Urothelium cell line (cell line): ENCODE measurements around the gene ADGRG1.

Source experiments
- DNase-seq: peaks from one replicate; pipeline ENCODE4 v3.0.0; 2011; ENCODE audit warnings: low spot score, mixed read lengths
- FAIRE-seq: peaks from 2 replicates; lab custom pipeline; 2011; peaks lifted over from hg19 to GRCh38; lab: Jason Lieb, UNC

The ADGRG1 gene

DNA sequence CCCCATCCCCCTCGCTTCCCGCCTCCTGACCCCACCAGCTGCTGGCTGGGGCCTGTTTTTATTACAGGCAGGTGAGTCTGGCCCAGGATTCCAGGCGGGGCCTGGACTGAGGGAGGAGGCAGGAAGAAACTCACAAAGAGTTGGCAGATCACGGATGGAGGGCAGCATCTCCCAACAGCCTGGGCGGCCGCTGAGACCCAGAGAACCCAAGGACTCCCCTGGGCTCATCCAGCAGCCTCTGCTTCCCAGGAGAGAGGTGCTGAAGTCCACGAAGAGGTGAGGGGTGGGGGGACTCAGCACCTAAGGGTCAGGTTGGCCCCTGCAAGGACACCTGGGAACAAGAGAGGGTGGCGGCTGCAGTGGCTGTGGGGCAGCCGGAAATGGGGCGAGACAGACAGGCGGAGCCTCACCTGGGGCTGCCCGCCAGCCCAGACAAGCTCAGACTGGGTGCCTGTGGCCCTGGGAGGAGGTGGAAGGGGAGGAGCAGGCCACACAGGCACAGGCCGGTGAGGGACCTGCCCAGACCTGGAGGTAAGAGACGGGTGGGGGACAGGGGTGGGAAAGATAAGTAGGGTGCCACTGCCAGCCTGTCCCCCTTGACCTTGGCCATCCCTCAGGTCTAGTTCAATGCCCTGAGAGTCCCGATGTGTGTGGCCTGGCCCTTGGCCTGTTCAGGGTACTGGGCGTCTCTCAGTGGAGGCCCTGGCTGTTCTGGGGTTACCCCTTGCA, 8.7 kb upstream of the ADGRG1 start:
- DNase-seq (peak; percentile 38), FAIRE-seq (no peak)

DNA sequence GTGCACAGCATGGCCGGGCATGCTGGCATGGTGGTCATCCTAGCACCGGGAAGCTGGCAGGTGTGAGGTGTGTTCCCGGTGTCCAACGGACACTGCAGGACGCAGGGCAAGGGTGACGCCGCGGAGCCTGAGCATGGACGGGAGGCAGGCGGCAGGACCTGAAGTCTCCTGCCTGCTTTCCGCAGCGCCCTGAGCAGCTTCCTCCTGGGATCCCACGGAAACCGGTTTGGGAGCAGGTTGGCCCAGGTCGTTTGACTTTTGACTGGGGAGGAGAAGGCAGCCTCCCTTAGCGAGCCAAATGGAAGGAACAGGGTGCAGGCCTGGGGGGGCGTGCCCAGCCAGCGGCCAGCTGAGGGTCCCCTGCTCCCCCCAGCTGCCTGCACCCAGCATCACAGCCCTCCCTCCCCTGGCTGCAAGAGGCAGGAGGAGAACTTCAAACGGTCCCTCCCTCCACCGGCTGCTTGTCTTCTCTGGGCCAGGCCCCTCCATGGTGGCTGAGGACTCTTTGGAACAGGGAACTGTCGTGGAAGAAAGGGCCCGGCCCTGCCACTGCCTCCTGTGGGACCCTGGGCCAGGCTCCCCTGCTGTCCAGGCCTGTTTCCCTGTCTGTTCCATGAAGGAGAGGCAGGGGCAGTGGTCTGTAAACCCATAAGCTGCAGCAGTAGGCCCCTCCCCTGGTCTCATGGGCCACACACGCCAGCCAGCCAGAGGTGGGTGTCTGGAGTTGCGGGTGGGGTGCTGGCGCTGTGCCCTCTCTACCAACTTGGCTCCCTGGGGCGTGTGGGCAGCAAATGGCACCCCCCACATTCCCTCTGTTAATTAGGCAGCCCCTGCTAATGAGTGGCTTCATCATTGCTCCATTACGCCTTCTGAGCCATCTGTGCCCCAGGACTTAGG, 7.8 kb upstream of the ADGRG1 start:
- no peak for DNase-seq
- no peak for FAIRE-seq

DNA sequence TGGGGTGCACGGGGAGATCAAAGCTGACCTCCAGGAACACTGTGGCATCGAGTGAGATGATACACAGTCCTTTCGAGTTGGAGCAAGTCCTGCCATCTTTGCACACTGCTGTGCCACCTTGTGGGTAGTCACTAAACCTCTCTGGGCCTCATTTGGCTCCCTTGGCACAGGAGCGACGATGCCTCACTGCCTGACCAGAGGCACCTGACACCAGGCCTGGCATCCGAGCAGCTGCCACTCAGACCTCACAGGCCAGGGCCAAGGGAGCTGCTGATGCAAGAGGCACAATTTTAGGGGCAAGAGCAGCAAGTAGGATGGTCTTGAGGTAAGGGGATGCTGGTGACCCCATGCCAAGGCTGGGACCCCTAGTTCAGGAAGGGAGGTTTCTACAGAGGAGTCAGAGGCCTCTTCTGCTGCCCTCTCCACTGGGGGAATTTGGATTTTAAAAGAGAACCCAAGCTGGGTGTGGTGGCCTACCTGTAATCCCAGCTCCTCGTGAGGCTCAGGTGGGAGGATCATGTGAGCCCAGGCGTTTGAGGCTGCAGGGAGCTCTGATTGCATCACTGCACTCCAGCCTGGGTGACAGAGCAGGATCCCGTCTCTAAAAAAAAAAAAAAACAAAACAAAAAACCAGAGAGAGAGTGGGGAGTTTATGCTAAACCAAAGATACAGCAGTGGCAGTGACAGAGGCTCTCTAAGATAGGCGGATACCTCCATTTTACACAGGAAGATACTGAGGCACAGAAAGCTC, 6.7 kb upstream of the ADGRG1 start:
- DNase-seq (no peak), FAIRE-seq (no peak)

DNA sequence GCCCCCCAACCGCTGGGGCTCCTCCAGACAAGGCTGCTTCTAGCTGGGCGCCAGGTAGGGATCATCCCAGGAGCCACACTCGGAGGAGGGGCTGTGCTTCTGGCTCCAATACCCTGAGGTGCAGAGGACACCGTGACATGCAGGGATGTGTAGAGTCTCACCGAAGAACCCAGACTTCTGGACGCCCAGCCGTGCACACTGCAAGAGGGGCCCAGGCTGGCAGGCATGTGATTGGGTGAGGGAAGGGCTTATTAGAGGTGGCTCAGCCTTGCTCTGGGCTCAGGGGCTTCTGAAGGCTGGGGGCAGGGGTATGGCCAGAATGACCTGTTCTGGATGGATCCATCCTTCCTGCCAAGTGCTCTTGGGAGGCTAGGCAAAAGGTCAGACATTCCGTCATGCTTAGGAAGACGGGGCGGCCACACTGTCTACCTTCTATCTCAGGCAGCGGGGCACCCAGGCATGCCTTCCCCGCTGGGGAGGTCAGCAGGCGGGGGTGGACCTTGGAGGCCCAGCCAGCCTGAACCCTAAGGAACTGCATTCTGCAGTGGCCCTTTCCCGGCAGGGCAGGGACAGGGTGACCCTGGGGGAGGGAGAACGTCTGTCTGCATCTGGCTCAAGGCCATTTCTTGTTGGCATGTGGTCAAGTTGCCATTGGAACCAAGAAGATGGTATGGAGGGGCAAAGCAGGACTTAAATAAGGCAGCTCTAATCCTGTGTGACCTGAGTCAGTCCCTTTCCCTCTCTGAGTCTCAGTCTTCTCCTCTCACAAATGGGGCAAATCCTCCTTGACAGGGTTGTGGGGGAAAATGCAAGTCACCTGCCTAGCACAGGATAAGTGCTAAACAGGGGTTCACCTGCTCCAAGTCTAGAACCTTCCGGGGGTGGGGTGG, 5.8 kb upstream of the ADGRG1 start:
- DNase-seq, result no peak
- no peak for FAIRE-seq

DNA sequence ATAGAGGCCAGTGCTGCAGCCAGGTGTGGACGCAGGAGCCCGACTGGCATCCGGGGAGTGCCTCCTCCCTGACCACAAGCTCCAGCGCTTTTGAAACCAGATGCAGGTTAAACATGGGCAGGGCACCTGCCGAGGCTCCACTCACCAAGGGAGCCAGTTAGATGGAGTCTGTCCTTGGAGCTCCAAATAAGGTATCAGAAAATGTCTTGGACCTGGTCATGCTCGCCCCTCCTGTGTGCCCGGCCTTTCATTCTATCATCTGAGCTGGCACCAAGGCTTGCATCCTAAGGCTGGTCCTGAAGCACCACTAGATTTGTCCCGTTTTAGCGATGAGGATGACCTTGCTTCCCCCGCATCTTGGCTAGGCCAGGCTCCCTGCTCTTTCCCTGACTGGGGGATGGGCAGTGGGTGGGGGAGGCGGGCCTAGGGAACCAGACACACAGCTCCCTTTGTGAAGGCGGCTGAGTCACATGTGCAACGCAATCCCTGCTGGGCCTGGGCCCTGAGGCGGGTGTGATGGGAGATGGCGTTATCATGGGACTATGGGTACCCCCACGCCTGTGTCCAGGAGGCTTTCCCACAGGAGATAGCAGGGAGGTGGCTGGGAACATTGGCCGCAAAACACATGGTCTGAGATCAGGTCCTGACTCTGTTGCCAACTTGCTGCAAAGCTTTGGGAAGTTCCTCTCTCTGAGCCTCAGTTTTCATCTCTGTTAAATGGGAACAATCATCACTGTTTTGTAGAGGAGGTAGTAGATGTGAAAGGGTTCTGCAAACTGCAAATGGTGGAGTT, 5.0 kb upstream of the ADGRG1 start:
- DNase-seq (peak; percentile 86), FAIRE-seq (peak; percentile 90)

DNA sequence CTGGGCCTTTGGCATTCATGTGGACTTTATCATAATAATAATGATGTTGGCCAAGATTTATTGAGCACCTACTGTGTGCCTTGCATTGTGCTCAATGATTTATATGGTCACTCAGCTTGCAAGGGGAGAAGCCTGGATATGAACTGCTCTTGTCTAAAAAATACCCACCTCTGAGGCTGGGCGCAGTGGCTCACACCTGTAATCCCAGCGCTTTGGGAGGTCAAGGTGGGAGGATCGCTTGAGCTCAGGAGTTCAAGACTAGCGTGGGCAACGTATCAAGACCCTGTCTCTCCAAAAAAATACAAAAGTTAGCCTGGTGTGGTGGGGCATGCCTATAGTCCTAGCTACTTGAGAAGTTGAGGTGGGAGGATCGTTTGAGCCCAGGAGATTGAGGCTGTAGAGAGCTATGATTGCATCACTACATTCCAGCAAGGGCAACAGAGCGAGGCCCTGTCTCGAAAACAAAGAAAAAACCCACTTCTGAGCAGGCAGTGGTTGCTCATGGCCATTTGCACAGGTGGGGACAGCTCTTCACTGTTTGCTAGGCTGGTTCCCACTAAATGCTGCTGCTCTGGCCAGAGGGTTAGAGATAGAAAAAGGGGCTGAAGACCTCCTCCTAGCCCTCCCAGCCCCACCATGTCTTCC, 4.3 kb upstream of the ADGRG1 start:
- DNase-seq, result no peak
- FAIRE-seq, result no peak

DNA sequence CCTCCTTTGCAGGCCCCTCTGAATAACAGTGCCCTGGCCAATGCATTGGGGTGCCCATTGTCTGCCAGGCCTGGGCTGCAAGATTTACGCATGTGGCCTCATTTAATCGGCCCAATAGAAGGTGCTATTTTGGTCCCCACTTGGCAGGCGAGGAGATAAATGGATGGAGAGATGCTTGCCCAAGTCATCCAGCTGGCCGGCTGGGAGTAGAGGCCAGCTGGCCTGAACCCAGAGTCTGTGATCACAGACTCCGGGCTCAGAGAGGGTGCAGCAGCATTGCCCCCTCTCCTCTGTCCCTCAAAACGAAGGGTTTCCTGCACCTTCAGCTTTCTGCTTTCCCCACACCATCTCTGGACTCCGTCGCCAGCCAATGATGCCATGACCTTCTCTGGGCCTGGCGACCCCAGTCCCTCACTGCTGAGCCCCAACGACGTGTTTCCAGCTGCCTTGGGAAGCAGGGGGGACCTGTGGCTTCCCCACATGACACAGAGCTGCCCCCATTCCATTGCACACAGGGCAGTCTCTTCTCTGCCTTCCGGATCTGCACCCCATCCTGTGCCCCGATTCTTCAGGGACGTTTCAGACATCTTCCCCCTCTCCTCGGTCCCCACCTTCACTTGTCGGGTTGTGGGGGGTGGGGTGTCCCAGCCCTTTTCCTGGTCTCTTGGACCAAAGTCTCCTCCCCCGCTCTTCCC, 3.5 kb upstream of the ADGRG1 start:
- no peak for FAIRE-seq
- DNase-seq, result no peak

DNA sequence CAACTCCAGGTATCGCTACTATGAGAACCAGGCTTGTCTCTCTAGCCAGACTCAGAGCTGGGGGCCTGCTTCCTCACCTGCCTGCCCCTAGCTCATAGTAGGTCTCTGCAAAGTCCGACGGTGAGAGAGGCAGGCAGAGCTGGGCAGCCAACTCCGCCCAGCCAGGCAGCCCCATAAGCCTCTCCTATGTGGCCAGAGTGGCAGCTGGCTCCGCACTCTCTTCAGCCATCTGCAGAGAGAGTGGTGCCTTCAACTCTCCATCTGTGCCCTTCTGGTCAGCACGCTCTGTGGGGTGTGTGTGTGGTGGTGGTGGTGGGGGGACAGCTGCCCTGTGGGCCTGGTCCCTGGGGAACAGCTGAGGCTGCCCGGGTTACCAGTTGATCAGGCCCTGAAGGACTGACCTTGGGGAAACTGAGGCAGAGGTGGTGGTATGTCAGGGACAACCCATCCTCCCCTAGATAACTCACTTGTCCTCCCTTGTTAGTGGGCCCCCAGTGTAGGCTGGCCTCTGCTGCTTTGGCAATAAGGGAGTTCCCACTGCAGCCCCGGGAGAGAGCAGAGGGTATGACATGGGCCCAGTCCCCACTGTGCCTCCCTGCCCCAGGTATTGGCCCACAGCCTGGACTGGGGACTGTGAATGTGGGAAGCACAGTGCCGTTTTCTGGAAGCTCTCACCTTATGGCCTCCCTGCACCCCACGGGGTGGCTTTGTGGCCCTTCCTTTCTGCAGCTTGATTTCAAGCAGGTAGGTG, 1.8 kb upstream of the ADGRG1 start:
- no peak for DNase-seq
- peak; percentile 9 for FAIRE-seq

DNA sequence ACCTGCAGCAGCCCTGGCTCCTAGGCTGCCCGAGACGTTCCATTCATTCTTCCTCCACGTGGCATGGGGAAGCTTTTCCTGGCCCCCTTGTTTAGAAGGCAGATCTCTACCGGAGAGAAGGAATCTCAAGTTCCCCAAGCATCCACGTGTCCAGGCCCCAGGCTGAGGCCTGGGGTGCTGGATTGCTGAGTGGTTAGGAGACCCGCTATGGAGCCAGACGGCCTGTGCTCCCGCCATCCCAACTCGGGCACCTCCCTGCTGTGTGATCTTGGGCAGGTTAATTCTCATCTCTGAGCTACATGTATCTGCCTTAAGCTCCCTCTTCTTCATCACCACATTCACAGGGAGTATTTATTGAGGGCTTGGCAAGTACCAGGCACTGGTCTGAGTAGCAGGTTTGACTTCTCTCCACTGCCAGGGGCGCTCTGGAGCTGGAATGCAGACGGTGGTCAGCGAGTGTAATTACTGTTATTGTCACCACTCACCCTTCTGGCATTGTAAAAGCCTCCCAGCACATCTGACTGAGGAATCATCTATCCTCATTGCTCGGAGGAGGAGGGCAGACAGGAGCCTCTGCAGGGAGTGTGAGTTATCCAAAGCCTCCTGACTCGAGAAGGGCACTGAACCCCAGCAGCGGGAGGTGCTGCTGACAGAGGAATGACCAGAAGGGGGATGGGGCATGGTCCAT, 1.1 kb upstream of the ADGRG1 start:
- peak; percentile 23 for FAIRE-seq
- peak; percentile 69 for DNase-seq

DNA sequence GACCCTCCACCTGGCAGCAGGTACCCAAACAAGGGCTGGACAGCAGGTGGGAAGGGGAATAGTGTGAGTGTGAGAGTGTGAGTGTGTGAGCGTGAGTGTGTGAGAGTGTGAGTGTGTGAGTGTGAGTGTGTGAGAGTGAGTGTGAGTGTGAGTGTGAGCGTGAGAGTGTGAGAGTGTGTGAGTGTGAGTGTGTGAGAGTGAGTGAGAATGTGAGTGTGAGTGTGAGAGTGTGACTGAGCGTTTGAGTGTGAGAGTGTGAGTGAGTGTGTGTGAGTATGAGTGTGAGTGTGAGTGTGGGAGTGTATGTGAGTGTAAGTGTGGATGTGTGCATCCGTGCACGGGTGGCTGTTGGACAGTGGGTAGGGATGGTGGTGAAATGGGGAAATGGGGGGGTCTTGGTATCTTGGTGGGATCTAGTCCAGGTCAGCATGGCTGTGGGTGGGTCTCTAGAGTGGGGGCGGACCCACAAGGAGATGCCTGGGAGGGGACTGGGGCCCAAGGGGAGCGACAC, 408 bp downstream of the ADGRG1 start:
- DNase-seq (no peak), FAIRE-seq (no peak)

DNA sequence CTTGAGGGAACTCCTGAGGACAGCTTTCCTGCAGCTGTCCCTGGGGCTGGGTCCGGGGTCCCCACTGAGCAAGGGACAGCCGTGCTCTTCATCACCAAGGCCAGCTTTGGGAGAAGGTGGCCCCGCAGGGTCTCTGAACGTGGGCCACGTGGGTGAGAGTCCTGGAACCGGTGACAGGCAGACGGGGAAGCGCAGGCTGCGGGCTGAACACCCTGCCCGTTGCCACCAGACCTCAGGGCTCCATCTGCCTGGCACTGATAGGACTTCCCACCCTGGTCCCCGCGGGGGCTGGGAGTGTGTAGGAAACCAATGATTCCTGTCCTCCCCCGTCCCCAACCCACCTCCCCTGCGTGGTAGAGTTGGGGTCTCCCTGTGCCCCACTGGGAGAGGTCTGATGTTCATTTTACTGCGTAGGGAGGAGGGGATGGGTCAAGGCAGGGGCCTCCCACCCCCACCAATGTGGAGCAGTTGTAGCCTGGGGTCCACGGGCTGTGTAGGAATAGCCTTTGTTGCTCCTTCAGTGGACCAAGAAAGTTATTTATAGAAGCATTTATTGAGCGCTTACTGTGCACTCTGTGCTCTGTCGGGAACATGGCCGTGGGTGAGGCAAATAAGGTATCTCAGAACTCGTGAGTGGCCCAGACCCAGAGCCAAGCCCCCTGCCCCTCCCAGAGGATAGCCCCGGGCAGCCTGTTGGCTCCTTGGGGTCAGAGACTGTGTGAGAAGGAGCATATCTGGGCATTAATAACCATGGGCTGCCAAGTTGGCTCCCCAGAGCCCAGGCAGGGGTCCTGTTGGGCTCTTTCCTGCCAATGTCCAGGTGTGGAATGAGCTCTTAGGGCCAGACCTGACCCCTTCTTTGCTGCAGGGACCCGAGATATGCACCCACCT, 1.3 kb downstream of the ADGRG1 start:
- no peak for FAIRE-seq
- DNase-seq, result no peak

DNA sequence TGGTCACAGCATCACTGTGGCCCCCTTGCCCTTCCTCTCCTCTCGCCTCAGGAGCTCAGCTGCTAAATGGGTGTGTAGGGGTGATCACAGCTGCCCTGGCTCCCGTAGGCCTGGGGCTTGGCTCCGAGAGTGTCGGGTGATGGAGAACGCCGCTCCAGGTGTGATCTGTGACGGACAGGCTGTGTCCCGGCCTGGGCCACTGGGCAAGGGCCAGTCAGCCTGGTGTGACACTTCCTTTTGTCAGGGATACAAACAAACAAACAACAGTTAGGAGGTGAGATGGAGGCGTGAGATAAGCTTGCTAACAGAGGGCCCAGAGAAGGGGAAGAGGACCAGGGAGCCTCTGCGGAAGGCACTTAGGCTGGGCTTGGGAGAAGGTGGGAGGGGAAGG, 2.0 kb downstream of the ADGRG1 start:
- no peak for FAIRE-seq

DNA sequence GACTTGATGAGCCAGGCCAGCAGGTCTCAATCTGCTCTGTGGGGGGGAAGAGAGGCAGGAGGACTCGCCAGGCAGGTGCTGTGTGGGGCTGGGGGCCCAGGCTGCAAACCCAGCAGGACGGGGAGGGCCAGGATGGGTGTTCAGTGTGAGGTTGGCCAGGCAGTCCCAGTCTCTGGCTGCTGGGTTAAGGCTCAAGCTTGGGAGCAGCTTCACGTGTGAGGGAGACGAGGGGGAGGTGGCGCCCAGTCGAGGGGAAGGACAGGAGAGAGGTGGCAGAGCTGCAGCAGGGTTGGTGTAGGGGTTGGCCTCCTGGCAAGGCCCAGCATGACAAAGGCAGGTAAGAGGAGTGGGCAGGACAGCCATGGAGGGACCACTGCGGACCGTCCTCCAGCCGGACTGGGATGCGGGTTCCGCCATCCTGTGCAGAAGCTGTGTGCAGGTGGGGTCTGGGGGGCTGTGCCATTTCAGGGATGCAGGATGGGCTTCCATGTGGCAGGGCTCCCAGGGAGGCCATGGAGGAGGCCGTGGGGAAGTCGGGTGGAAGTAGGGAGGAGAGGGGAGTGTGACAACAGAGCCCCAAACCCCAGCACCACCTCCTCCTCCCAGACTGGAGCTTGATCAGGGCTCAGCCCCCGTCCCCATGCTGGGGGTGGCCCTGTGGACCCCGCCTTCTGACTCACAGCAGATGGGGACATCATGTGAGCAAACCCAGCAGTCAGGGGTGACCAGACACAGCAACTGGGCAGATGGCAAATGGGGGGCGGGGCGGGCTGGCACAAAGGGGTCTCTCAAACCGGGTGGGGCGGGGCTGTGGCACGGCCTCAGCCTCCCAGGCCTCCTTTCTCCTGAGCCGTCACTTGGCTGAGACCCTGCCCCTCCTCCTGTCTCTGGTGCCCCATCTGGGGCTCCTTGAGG, 2.8 kb downstream of the ADGRG1 start:
- peak; percentile 73 for FAIRE-seq

More for the DNA sequence above, 2.0 kb downstream of the ADGRG1 start:
- no peak for DNase-seq

DNA sequence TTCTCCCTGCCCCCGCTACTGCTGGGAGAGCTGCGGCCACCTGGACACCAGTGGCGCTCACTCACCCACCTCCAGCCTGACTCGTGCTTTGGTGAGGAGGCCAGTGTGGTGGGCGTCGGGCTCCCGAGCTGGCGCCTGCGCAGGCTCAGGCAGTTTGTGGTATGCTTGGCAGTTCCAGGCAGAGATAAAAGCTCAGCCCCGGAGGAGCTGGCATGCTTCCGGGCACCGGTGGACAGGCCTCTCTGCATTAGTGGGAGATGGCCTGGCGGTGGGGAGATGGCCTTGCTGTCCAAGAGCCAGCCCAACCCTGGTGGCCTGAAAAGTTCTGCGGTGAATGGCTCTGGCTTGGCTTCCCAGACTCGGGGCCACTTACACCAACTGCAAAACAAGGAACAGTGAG, 4.1 kb downstream of the ADGRG1 start:
- FAIRE-seq, result no peak
- DNase-seq, result no peak

More for the DNA sequence above, 2.8 kb downstream of the ADGRG1 start:
- no peak for DNase-seq
